ENCODE data around the gene HAUS1. TPM values are rescaled to one million over a fixed set of nuclear protein-coding genes. Genes with fewer than 3 reads are reported as not detected.
A peak's percentile ranks its signal among the peaks of the same experiment; 100 is the strongest.

The HAUS1 gene
- total and polyA plus RNA-seq, 4 donors = 4.5 to 17.9 (median 6.5) TPM

- DNase-seq (ENCODE audit: low spot score) = no peak
- TF ChIP-seq, protein P1, sequence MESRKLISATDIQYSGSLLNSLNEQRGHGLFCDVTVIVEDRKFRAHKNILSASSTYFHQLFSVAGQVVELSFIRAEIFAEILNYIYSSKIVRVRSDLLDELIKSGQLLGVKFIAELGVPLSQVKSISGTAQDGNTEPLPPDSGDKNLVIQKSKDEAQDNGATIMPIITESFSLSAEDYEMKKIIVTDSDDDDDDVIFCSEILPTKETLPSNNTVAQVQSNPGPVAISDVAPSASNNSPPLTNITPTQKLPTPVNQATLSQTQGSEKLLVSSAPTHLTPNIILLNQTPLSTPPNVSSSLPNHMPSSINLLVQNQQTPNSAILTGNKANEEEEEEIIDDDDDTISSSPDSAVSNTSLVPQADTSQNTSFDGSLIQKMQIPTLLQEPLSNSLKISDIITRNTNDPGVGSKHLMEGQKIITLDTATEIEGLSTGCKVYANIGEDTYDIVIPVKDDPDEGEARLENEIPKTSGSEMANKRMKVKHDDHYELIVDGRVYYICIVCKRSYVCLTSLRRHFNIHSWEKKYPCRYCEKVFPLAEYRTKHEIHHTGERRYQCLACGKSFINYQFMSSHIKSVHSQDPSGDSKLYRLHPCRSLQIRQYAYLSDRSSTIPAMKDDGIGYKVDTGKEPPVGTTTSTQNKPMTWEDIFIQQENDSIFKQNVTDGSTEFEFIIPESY (IDR thresholded peaks at IDR 0.05) = no peak
- TF ChIP-seq, protein P2, sequence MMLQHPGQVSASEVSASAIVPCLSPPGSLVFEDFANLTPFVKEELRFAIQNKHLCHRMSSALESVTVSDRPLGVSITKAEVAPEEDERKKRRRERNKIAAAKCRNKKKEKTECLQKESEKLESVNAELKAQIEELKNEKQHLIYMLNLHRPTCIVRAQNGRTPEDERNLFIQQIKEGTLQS (IDR thresholded peaks at IDR 0.05) = no peak
- TF ChIP-seq RXRA (IDR thresholded peaks at IDR 0.05) = no peak
- TF ChIP-seq JUND (IDR thresholded peaks at IDR 0.05) = no peak
- no peak for TF ChIP-seq YY1 (IDR thresholded peaks at IDR 0.05)
- TF ChIP-seq REST (IDR thresholded peaks at IDR 0.05) = no peak
- TF ChIP-seq HNF4A (conservative IDR thresholded peaks at IDR 0.05) = no peak
- TF ChIP-seq FOXA1 (IDR thresholded peaks at IDR 0.05) = no peak
- no peak for TF ChIP-seq TAF1 (conservative IDR thresholded peaks at IDR 0.05)
- TF ChIP-seq RAD21 (IDR thresholded peaks at IDR 0.05) = no peak
- TF ChIP-seq MAX (IDR thresholded peaks at IDR 0.05) = no peak
- TF ChIP-seq NR2F2 (IDR thresholded peaks at IDR 0.05) = no peak
- no peak for TF ChIP-seq HNF4G (IDR thresholded peaks at IDR 0.05)
- TF ChIP-seq, protein P3, sequence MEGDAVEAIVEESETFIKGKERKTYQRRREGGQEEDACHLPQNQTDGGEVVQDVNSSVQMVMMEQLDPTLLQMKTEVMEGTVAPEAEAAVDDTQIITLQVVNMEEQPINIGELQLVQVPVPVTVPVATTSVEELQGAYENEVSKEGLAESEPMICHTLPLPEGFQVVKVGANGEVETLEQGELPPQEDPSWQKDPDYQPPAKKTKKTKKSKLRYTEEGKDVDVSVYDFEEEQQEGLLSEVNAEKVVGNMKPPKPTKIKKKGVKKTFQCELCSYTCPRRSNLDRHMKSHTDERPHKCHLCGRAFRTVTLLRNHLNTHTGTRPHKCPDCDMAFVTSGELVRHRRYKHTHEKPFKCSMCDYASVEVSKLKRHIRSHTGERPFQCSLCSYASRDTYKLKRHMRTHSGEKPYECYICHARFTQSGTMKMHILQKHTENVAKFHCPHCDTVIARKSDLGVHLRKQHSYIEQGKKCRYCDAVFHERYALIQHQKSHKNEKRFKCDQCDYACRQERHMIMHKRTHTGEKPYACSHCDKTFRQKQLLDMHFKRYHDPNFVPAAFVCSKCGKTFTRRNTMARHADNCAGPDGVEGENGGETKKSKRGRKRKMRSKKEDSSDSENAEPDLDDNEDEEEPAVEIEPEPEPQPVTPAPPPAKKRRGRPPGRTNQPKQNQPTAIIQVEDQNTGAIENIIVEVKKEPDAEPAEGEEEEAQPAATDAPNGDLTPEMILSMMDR (IDR thresholded peaks at IDR 0.05; ENCODE audit: low read depth, low read length, missing input control) = no peak
- no peak for TF ChIP-seq GABPA (IDR thresholded peaks at IDR 0.05 in 1 of 2, conservative IDR thresholded peaks at IDR 0.05 in 1 of 2)
- no peak for TF ChIP-seq EGR1 (IDR thresholded peaks at IDR 0.05; ENCODE audit: low read depth in 2 of 2)
- TF ChIP-seq FOXA2 (IDR thresholded peaks at IDR 0.05) = no peak
- no peak for TF ChIP-seq SP1 (IDR thresholded peaks at IDR 0.05)
- Histone ChIP-seq H3K36me3 (ENCODE audit: control insufficient read depth in 4 of 4, insufficient read depth in 3 of 4, low read depth in 1 of 4, low read length in 3 of 4) (peaks cover 0 to 6% (median 2%) of the 10 kb centered on the region in 4 donors), H3K4me3 (ENCODE audit: low read depth in 1 of 3, low read length in 3 of 3) (peak overlapping the region; percentile 90 to 100 (median 94)), H3K9ac (ENCODE audit: low read depth in 1 of 2, low read length in 2 of 2) (peak overlapping the region; percentile 81 to 87), H3K4me1 (ENCODE audit: control insufficient read depth in 4 of 4, insufficient read depth in 4 of 4, low read length in 3 of 4) (peaks cover 2 to 15% (median 9%) of the 10 kb centered on the region in 4 donors), H3K9me3 (ENCODE audit: control insufficient read depth in 4 of 4, low read length in 3 of 4) (no peaks in the 10 kb centered on the region), H3K27ac (ENCODE audit: low read depth in 1 of 2, low read length in 2 of 2) (peak overlapping the region; percentile 84 to 92), H3K27me3 (ENCODE audit: control insufficient read depth in 4 of 4, insufficient read depth in 4 of 4, low read length in 3 of 4) (no peaks in the 10 kb centered on the region)
- WGBS = under 1% methylated on average over 8 of the region's 8 CpGs
These were observed 6.8 kb upstream of the HAUS1 start for GRCh38 chr18:46097431-46097800.
